GM20000 (cell line): ENCODE measurements around the gene TMEM190.

ENCODE experiments used
- DNase-seq: peaks from one replicate; pipeline ENCODE4 v3.0.0; 2012; ENCODE audit warnings: low spot score
- TF ChIP-seq, protein P1 (sequence below): IDR thresholded peaks from 2 replicates; pipeline ENCODE4 v1.5.1; 2012; ENCODE audit warnings: mild to moderate bottlenecking, control low read depth; ENCODE audit errors: extremely low read depth, missing control alignments

Gene TMEM190

DNA sequence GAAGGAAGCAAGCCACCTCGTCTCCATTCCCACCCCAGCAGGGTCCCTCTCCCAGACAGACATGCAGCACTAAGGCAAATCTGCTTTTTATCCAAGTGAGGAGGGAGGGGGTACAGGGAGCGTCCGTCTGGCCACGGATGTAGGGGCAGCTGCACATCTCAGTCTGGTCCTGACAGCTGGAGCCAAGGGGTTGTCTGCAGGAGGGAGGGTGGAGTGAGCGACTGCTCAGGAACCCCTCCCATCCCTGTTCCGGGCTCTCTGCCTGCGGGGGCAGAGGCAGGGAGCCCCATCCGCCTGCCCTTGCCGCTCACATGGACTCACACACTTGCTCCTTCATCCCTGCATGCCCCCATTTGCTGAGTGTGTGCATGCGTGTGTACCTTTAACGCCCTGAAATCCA, 2.5 kb downstream of the TMEM190 start:
- DNase-seq = no peak
- TF ChIP-seq, protein P1, sequence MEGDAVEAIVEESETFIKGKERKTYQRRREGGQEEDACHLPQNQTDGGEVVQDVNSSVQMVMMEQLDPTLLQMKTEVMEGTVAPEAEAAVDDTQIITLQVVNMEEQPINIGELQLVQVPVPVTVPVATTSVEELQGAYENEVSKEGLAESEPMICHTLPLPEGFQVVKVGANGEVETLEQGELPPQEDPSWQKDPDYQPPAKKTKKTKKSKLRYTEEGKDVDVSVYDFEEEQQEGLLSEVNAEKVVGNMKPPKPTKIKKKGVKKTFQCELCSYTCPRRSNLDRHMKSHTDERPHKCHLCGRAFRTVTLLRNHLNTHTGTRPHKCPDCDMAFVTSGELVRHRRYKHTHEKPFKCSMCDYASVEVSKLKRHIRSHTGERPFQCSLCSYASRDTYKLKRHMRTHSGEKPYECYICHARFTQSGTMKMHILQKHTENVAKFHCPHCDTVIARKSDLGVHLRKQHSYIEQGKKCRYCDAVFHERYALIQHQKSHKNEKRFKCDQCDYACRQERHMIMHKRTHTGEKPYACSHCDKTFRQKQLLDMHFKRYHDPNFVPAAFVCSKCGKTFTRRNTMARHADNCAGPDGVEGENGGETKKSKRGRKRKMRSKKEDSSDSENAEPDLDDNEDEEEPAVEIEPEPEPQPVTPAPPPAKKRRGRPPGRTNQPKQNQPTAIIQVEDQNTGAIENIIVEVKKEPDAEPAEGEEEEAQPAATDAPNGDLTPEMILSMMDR = no peak

DNA sequence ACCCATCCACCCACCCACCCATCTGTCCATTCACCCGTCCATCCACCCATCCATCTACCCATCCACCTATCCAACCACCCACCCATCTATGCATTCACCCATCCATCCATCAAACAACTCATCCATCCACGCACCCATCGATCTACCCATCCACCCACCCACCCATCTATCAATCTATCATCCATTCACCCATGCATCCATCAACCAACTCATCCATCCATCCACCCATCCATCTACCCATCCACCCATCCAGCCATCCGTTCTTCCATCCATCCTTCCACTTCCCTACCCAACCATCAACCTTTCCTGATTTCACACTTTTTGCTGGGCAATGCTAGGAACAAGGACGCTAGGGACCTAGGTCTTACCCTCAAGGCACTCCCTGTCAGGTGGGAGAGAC, 5.4 kb downstream of the TMEM190 start:
- no peak for DNase-seq
- TF ChIP-seq, protein P1 = no peak

DNA sequence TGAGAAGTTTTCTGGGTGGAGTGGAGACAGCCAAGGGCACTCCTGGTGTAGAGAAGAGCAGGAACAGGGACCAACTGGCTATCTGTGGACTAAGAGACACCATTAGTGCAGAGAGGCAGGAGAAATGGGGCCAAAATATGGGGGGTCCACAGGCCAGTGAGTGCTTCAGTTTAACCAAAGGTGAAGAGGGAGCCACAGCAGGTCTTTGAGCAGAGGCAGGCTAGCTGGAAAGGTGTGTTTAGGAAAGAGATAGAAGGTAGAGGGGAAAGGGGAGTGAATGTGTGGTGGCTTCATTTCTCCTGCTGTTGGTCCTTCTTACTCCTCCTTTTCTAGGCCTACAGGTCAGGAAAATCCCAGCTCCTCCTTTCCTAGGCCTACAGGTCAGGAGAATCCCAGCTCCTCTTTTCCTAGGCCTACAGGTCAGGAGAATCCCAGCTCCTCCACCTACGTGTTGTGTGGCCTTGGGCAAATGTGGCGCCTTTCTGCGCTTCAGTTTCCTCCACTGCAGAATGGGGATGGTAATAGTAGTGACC, 6.0 kb downstream of the TMEM190 start:
- TF ChIP-seq, protein P1 = no peak
- DNase-seq = no peak

DNA sequence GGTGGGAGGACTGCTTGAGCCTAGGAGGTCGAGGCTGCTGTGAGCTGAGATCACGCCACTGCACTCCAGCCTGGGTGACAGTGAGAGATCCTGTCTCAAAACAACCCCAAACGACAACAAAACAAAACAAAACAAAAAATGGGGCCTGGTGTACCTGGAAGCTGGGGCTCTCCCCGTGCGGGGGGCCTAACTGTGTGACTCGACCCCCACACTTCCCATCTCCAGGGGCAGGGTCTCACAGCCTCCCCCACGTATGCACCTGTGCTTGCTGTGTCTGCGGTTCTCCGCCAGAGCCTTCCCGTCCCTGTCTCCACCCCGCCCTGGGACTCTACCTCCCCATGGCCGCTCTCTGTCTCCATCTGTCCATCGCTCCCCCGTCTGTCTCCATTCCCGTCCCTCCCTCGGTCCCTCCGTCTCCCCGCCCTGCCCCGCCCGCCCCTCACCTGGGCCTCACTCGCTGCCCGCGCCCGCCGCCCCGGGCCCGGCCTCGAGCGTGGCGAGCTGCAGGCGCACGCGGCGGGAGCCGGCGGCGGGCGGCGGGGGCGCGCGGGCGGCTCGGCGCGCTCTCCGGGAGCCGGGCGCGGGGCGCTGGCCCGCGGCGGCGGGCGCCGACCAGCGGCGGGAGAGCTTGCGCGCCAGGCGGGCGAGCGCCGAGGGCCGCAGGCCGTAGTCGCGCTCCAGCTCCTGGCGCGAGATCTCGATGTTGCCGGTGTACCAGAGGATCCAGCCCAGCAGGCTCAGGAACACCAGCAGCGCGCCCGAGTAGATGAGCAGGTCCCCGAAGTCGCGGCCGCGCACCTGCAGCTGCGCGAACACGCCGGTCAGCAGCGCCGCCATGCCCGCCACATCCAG, 6.9 kb downstream of the TMEM190 start:
- DNase-seq = peak; percentile 90
- TF ChIP-seq, protein P1 = peak; percentile 37

DNA sequence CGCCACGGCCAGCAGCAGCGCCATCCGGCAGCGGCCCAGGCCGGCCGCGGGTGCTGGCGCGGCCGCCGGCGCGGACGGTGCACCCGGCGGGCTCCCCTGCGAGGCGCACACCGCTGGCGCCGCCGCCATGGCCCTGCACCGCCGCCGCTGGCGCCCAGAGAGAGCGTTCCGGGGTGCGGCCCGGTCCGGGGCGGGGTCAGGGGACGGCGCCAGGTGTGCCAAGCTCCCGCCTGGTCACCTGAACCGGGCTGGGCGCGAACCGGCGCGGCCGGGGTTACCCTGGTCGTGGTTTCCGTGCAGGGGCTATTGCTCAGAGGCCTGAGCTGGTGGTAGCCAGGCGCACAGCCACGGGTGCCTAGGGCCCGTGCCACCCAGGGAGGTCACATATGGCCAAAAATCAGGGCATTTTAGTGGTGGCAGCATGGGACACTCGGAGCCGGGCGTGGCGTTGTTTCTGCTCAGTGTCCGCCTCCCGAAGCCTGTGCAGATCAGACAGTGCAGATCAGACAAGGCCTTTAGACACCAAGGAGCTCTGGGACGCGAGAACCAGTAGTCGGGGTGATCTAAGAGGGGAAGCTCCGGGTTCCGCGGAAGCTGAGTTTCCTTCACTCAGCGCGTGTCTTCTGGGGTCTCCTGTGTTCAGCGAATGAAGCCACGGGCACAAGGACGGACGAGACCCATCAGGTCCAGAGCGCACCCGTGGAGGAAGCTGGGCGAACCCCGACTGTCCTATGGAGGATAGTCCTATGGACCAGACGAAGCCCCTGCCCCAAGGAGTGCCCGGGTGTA, 7.7 kb downstream of the TMEM190 start, which contains the start of gene TMEM238:
Gene TMEM238 (minus strand): TSS at position 162 of the 789 bp plus-strand sequence. CDS start 33 bp downstream, at position 129.
- TF ChIP-seq, protein P1 = peak; percentile 8
- DNase-seq = peak; percentile 75

DNA sequence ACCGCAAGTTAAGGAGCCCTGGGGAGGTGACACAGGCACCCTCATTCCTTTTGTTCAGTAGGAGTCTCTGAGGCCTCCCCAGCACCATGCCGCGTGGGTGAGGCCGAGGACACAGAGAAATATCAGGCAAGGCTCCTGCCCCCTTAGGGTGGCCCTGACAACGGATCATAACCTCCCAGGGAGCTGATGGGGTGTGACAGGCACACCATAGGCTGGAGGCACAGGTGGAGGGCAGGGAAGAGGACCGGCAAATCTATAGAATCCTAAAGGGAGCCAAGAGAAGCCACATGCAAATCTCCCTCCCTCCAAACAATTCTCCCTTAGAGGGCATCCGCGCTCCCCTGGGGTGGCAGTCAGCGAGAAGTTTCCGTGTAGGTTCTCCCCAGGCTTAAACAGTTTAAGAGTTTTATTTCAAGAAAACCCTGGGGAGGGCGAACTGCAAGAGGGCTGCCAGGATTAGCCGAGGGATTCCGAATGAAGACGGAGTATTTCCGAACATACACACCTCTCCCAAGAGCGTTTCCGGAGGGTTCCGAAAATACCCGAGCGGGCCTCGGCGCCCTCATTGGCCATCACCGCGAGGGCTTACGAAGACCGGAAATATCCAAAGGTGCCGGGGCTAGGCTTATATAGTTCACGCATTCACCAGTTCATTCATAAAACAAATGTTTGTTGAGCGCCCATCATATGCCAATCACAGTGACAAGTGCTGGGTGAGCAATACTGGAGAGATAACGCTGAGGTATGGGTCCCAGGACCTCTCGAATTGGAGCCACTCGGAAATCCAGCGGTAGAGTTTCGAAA, 8.5 kb downstream of the TMEM190 start:
- TF ChIP-seq, protein P1 = no peak
- peak; percentile 97 for DNase-seq
